Frontal cortex (tissue), 4 donors: ENCODE results near the gene UBE2U. TPM values are rescaled to one million over a fixed set of nuclear protein-coding genes. Genes with fewer than 3 reads are reported as not detected.
"Not testable (repeated sequence)": the region's sequence is repeated elsewhere in the genome, so short reads cannot be mapped to it uniquely, and the experiment has no call there.

ENCODE experiments used
- DNase-seq, 2 donors: peaks; one replicate each; pipeline ENCODE4 v3.0.0; 2012; ENCODE audit warnings: low spot score in 2 of 2
- FAIRE-seq: peaks from 2 replicates; lab custom pipeline; 2012; peaks lifted over from hg19 to GRCh38; lab: Jason Lieb, UNC
- total RNA-seq: library from RNA; depleted of rRNA; stranded (reverse); fragments of >200 nt; gene quantifications from one replicate; pipeline ENCODE4 v1.2.3, GENCODE V29; 2014
- donor health status: control.
- donor health status: control.
- donor health status: control.

The UBE2U gene
- total RNA-seq, 1 donor from 2014 or later: not detected

- DNase-seq: no peak
- no peak for FAIRE-seq
Measured at GRCh38 chr1:64186898-64187280, 16.5 kb upstream of the UBE2U start.

- DNase-seq (no peak), FAIRE-seq (no peak)
Measured at GRCh38 chr1:64187646-64188045, 15.8 kb upstream of the UBE2U start.

- FAIRE-seq (no peak), DNase-seq (no peak)
Measured at GRCh38 chr1:64192290-64192689, 11.1 kb upstream of the UBE2U start.

- DNase-seq: no peak
- FAIRE-seq: no peak
Measured at GRCh38 chr1:64194168-64195080, 9.0 kb upstream of the UBE2U start.

GRCh38 chr1:64195081-64195395, 8.4 kb upstream of the UBE2U start:
- DNase-seq: no peak
- no peak for FAIRE-seq

GRCh38 chr1:64196074-64196870, 7.2 kb upstream of the UBE2U start:
- no peak for FAIRE-seq
- DNase-seq: no peak

- DNase-seq (no peak), FAIRE-seq (no peak)
Measured at GRCh38 chr1:64197076-64197475, 6.3 kb upstream of the UBE2U start.

GRCh38 chr1:64199154-64199553, 4.3 kb upstream of the UBE2U start:
- DNase-seq (no peak), FAIRE-seq (no peak)

- DNase-seq: no peak
- no peak for FAIRE-seq
Measured at GRCh38 chr1:64200064-64200463, 3.4 kb upstream of the UBE2U start.

GRCh38 chr1:64209221-64209620, 5.8 kb downstream of the UBE2U start:
- no peak for DNase-seq
- no peak for FAIRE-seq

- FAIRE-seq: no peak
- DNase-seq: no peak
Measured at GRCh38 chr1:64212031-64212430, 8.6 kb downstream of the UBE2U start.

- FAIRE-seq: no peak
- no peak for DNase-seq
Measured at GRCh38 chr1:64215576-64215975, 12.2 kb downstream of the UBE2U start.

- no peak for DNase-seq
- no peak for FAIRE-seq
Measured at GRCh38 chr1:64220241-64220640, 16.8 kb downstream of the UBE2U start.

GRCh38 chr1:64223329-64224151, 20.1 kb downstream of the UBE2U start:
- DNase-seq: no peak
- FAIRE-seq: no peak

- not testable (repeated sequence) for FAIRE-seq, DNase-seq
Measured at GRCh38 chr1:64224236-64224635, 20.8 kb downstream of the UBE2U start.

- no peak for DNase-seq
Measured at GRCh38 chr1:64228167-64228957, 24.9 kb downstream of the UBE2U start.

GRCh38 chr1:64229307-64229706, 25.9 kb downstream of the UBE2U start:
- DNase-seq (no peak), FAIRE-seq (no peak)

More at GRCh38 chr1:64228167-64228957, 24.9 kb downstream of the UBE2U start:
- FAIRE-seq: no peak

GRCh38 chr1:64231153-64231552, 27.7 kb downstream of the UBE2U start:
- no peak for DNase-seq
- FAIRE-seq: no peak

GRCh38 chr1:64231654-64232053, 28.2 kb downstream of the UBE2U start:
- no peak for FAIRE-seq
- DNase-seq: no peak

GRCh38 chr1:64234714-64235113, 31.3 kb downstream of the UBE2U start:
- FAIRE-seq (no peak), DNase-seq (no peak)
